H9 (cell line): Measurements from ENCODE around the gene PACSIN3. TPM values are rescaled to one million over a fixed set of nuclear protein-coding genes. Genes with fewer than 3 reads are reported as not detected.

ENCODE experiments used
- DNase-seq: peaks from one replicate; pipeline ENCODE4 v3.0.0-alpha.2; 2017
- H2AFZ ChIP-seq: one replicate; pipeline ENCODE4 v1.6.1; 2013; ENCODE audit warnings: mild to moderate bottlenecking, low read length, control low read depth, moderate library complexity
- H2AK5ac ChIP-seq: 2 replicates; pipeline ENCODE4 v1.6.1; 2013; ENCODE audit warnings: low read length, control low read depth, mixed read lengths; ENCODE audit not compliant: insufficient read length
- H2BK120ac ChIP-seq: one replicate; pipeline ENCODE4 v1.6.1; 2013; ENCODE audit warnings: low read depth, mild to moderate bottlenecking, low read length, control low read depth, inconsistent platforms; ENCODE audit not compliant: poor library complexity, severe bottlenecking
- H2BK12ac ChIP-seq: 2 replicates; pipeline ENCODE4 v1.6.1; 2013; ENCODE audit warnings: low read length, control low read depth, mixed read lengths, low read depth; ENCODE audit not compliant: insufficient read length
- H2BK15ac ChIP-seq: 2 replicates; pipeline ENCODE4 v1.6.1; 2013; ENCODE audit warnings: low read depth, low read length, control low read depth
- H2BK20ac ChIP-seq: one replicate; pipeline ENCODE4 v1.6.1; 2013; ENCODE audit warnings: low read depth, mild to moderate bottlenecking, low read length, control low read depth, inconsistent platforms; ENCODE audit not compliant: poor library complexity, severe bottlenecking
- H2BK5ac ChIP-seq: 2 replicates; pipeline ENCODE4 v1.6.1; 2013; ENCODE audit warnings: low read length, control low read depth, mixed read lengths; ENCODE audit not compliant: insufficient read length
- H3K14ac ChIP-seq: 2 replicates; pipeline ENCODE4 v1.6.1; 2013; ENCODE audit warnings: low read length, control low read depth; ENCODE audit not compliant: insufficient read depth
- H3K18ac ChIP-seq: 2 replicates; pipeline ENCODE4 v1.6.1; 2013; ENCODE audit warnings: low read depth, mild to moderate bottlenecking, mixed read lengths, low read length, control low read depth; ENCODE audit not compliant: insufficient read length
- H3K23ac ChIP-seq: 2 replicates; pipeline ENCODE4 v1.6.1; 2013; ENCODE audit warnings: low read length, control low read depth, mixed read lengths, low read depth; ENCODE audit not compliant: insufficient read length
- H3K23me2 ChIP-seq: 2 replicates; pipeline ENCODE4 v1.6.1; 2013; ENCODE audit warnings: low read depth, mild to moderate bottlenecking, mixed read lengths, low read length, control low read depth; ENCODE audit not compliant: insufficient read length, poor library complexity, severe bottlenecking
- H3K27ac ChIP-seq: 2 replicates; pipeline ENCODE4 v1.5.1; 2013; ENCODE audit warnings: low read length, control low read depth, mixed read lengths, low read depth; ENCODE audit not compliant: insufficient read length
- H3K27me3 ChIP-seq: 2 replicates; pipeline ENCODE4 v1.6.1; 2013; ENCODE audit warnings: low read length, control low read depth, inconsistent platforms; ENCODE audit not compliant: insufficient read depth
- H3K4ac ChIP-seq: 2 replicates; pipeline ENCODE4 v1.6.1; 2013; ENCODE audit warnings: low read depth, mild to moderate bottlenecking, control low read depth, inconsistent platforms, low read length, moderate library complexity
- H3K4me1 ChIP-seq: 2 replicates; pipeline ENCODE4 v1.6.1; 2013; ENCODE audit warnings: low read length, control low read depth, inconsistent platforms; ENCODE audit not compliant: insufficient read depth
- H3K4me2 ChIP-seq: 2 replicates; pipeline ENCODE4 v1.6.1; 2013; ENCODE audit warnings: low read length, control low read depth, mixed read lengths; ENCODE audit not compliant: insufficient read length, insufficient read depth
- H3K56ac ChIP-seq: 2 replicates; pipeline ENCODE4 v1.6.1; 2013; ENCODE audit warnings: low read depth, mild to moderate bottlenecking, mixed read lengths, low read length, control low read depth; ENCODE audit not compliant: insufficient read length
- H3K79me1 ChIP-seq: 2 replicates; pipeline ENCODE4 v1.6.1; 2013; ENCODE audit warnings: low read depth, mild to moderate bottlenecking, moderate library complexity, low read length, control low read depth, inconsistent platforms; ENCODE audit not compliant: insufficient read depth, poor library complexity, severe bottlenecking
- H3K79me2 ChIP-seq: 2 replicates; pipeline ENCODE4 v1.6.1; 2013; ENCODE audit warnings: low read length, control low read depth, inconsistent platforms; ENCODE audit not compliant: insufficient read depth
- H3K9ac ChIP-seq: 2 replicates; pipeline ENCODE4 v1.6.1; 2013; ENCODE audit warnings: low read length, control low read depth, mixed read lengths; ENCODE audit not compliant: insufficient read length; ENCODE audit errors: extremely low read depth
- H3K9me3 ChIP-seq: one replicate; pipeline ENCODE4 v1.6.1; 2013; ENCODE audit warnings: low read depth, low read length, inconsistent platforms; ENCODE audit not compliant: control insufficient read depth
- H3T11ph ChIP-seq: one replicate; pipeline ENCODE4 v1.6.1; 2013; ENCODE audit warnings: mild to moderate bottlenecking, low read length, control low read depth, inconsistent platforms
- H4K20me1 ChIP-seq: one replicate; pipeline ENCODE4 v1.6.1; 2013; ENCODE audit not compliant: control insufficient read depth, insufficient read length, insufficient read depth
- H4K5ac ChIP-seq: 2 replicates; pipeline ENCODE4 v1.6.1; 2013; ENCODE audit warnings: low read depth, mild to moderate bottlenecking, mixed read lengths, low read length, control low read depth; ENCODE audit not compliant: insufficient read length
- H4K8ac ChIP-seq: replicated peaks from 2 replicates; pipeline ENCODE4 v1.6.1; 2013; ENCODE audit warnings: low read length, control low read depth, mixed read lengths, low read depth; ENCODE audit not compliant: insufficient read length
- H4K91ac ChIP-seq: 2 replicates; pipeline ENCODE4 v1.6.1; 2013; ENCODE audit warnings: low read depth, mild to moderate bottlenecking, moderate library complexity, mixed read lengths, low read length, control low read depth; ENCODE audit not compliant: insufficient read length
- H3K27ac Mint-ChIP-seq, 3 experiments: 2 replicates in 2 of 3; 3 replicates in 1 of 3; pipeline ENCODE4 v1.8.0; 2020 to 2021; ENCODE audit warnings: mixed read lengths in 3 of 3, mild to moderate bottlenecking in 1 of 3, moderate library complexity in 1 of 3
- H3K27me3 Mint-ChIP-seq: 2 replicates; pipeline ENCODE4 v1.8.0; 2021; ENCODE audit warnings: low read depth, mild to moderate bottlenecking, moderate library complexity, mixed read lengths
- H3K36me3 Mint-ChIP-seq, 3 experiments: 2 replicates in 2 of 3; 3 replicates in 1 of 3; pipeline ENCODE4 v1.8.0; 2020 to 2021; ENCODE audit warnings: low read depth in 3 of 3, mixed read lengths in 3 of 3; ENCODE audit not compliant: insufficient read depth in 1 of 3
- H3K4me1 Mint-ChIP-seq, 2 experiments: 2 replicates each; pipeline ENCODE4 v1.8.0; 2020; ENCODE audit warnings: mixed read lengths in 2 of 2
- H3K4me3 Mint-ChIP-seq, 2 experiments: 2 replicates in 1 of 2; 3 replicates in 1 of 2; pipeline ENCODE4 v1.8.0; 2020 to 2021; ENCODE audit warnings: mild to moderate bottlenecking in 2 of 2, mixed read lengths in 2 of 2, moderate library complexity in 1 of 2
- H3K9me3 Mint-ChIP-seq, 2 experiments: 2 replicates in 1 of 2; 3 replicates in 1 of 2; pipeline ENCODE4 v1.8.0; 2020; ENCODE audit warnings: mild to moderate bottlenecking in 2 of 2, mixed read lengths in 2 of 2, moderate library complexity in 1 of 2
- WGBS: extraction: QIAGEN DNeasy Blood & Tissue Kit; methylation state at CpG from one replicate; pipeline ENCODE4 v1.1.7; 2013; ENCODE audit warnings: missing lambda C conversion rate, low lambda C conversion rate, mixed read lengths; ENCODE audit not compliant: insufficient read length; ENCODE audit errors: extremely low coverage; 5-methylcytosine and 5-hydroxymethylcytosine counted together
- total RNA-seq: library from RNA; stranded (reverse); gene quantifications from 2 replicates; pipeline ENCODE4 v1.2.1, GENCODE V29; 2021
- TF ChIP-seq, protein P1 (sequence below): fragments of 200-600 bp; sonication (generic); conservative IDR thresholded peaks from 3 replicates; pipeline ENCODE4 v1.8.0; 2021; ENCODE audit warnings: antibody characterized with exemption, mild to moderate bottlenecking

The PACSIN3 gene
- total RNA-seq, 1 experiment from 2014 or later = 63.0 TPM

DNA sequence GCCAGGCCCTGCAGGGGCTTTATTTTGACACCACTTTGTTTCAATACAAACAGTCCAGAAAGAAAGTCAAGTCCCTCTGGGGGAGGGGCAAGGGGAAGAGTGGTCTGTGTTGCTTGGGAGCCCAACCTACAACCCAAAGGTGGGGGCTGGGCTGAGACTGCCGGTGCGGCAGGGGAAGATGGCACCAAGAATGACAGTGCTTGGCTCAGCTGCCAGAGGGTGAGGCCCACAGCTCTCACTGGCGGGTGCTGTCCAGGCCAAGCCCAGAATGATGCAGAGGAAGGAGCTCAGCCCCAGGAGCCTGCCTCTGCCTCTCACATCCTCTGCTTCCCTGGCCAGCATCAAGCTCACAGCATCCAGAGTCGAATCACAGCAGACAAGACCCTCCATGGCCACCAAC is 21.9 kb downstream of the PACSIN3 start:
- Mint-ChIP-seq H3K27me3 (no peaks in the 10 kb centered on the region), H3K36me3 (peaks cover 17 to 53% (median 46%) of the 10 kb centered on the region in 3 experiments), H3K4me3 (no peak overlapping the region), H3K27ac (no peak overlapping the region), H3K9me3 (no peaks in the 10 kb centered on the region; a peak in 1 of 5 replicates), H3K4me1 (no peaks in the 10 kb centered on the region)
- Histone ChIP-seq H2AFZ (no peak overlapping the region), H3K4ac (no peak overlapping the region), H4K8ac (no peak overlapping the region), H2BK5ac (no peak overlapping the region), H3K27me3 (no peaks in the 10 kb centered on the region), H3K4me1 (no peaks in the 10 kb centered on the region), H2BK20ac (no peak overlapping the region), H3K23ac (no peak overlapping the region), H2BK15ac (no peak overlapping the region), H3K4me2 (no peak overlapping the region), H3T11ph (no peak overlapping the region), H3K56ac (no peak overlapping the region), H3K79me1 (no peaks in the 10 kb centered on the region), H4K20me1 (no peaks in the 10 kb centered on the region), H3K9ac (no peak overlapping the region), H3K14ac (no peak overlapping the region), H3K23me2 (no peaks in the 10 kb centered on the region), H2BK12ac (no peak overlapping the region), H2AK5ac (no peak overlapping the region), H3K18ac (no peak overlapping the region), H3K79me2 (no peaks in the 10 kb centered on the region), H4K5ac (no peak overlapping the region), H3K27ac (no peak overlapping the region), H4K91ac (no peak overlapping the region), H3K9me3 (no peaks in the 10 kb centered on the region), H2BK120ac (no peak overlapping the region)
- no peak for DNase-seq
- TF ChIP-seq, protein P1, sequence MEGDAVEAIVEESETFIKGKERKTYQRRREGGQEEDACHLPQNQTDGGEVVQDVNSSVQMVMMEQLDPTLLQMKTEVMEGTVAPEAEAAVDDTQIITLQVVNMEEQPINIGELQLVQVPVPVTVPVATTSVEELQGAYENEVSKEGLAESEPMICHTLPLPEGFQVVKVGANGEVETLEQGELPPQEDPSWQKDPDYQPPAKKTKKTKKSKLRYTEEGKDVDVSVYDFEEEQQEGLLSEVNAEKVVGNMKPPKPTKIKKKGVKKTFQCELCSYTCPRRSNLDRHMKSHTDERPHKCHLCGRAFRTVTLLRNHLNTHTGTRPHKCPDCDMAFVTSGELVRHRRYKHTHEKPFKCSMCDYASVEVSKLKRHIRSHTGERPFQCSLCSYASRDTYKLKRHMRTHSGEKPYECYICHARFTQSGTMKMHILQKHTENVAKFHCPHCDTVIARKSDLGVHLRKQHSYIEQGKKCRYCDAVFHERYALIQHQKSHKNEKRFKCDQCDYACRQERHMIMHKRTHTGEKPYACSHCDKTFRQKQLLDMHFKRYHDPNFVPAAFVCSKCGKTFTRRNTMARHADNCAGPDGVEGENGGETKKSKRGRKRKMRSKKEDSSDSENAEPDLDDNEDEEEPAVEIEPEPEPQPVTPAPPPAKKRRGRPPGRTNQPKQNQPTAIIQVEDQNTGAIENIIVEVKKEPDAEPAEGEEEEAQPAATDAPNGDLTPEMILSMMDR = no peak
- no CpG with 5 or more reads among the region's 4 CpGs for WGBS
